Hypothalamus (tissue), 51 donors: ENCODE results near the gene P2RY4.
"Not testable (repeated sequence)": the region's sequence is repeated elsewhere in the genome, so short reads cannot be mapped to it uniquely, and the experiment has no call there.

Source experiments
- DNase-seq, 51 donors: peaks; one replicate each; lab custom pipeline; 2025; lab: John Stamatoyannopoulos, UW

The P2RY4 gene

GRCh38 chrX:70260104-70260503 lies at the start of gene P2RY4:
Gene P2RY4 (minus strand): TSS chrX:70260204. CDS start chrX:70259624, 580 bp downstream.
- DNase-seq, result no peak

GRCh38 chrX:70301716-70302115 lies 41.7 kb upstream of the P2RY4 start:
- no peak for DNase-seq

- DNase-seq, result no peak
These were observed 33.6 kb upstream of the P2RY4 start for GRCh38 chrX:70293621-70294020.

GRCh38 chrX:70292788-70293187 lies 32.8 kb upstream of the P2RY4 start:
- DNase-seq, result no peak

GRCh38 chrX:70289793-70290770 lies 30.1 kb upstream of the P2RY4 start, which contains the start of the genes KIF4A and PDZD11:
Gene KIF4A (plus strand): TSS chrX:70290104. CDS start chrX:70290459, 355 bp downstream.
Gene PDZD11 (minus strand): TSS chrX:70289927. CDS start chrX:70289341, 586 bp downstream.
- peak in 48 of 51 donors; percentile 2 to 76 (median 52) for DNase-seq

GRCh38 chrX:70289168-70289792 lies 29.3 kb upstream of the P2RY4 start:
- DNase-seq, result no peak

- no peak for DNase-seq
These were observed 21.9 kb upstream of the P2RY4 start, which contains the start of gene RAB41 for GRCh38 chrX:70281951-70282350. Gene RAB41 (plus strand): TSS chrX:70282172. CDS start chrX:70282218, 46 bp downstream.

- DNase-seq, result no peak
These were observed 20.6 kb upstream of the P2RY4 start for GRCh38 chrX:70280573-70280972.

GRCh38 chrX:70279081-70279480 lies 19.1 kb upstream of the P2RY4 start:
- no peak for DNase-seq

- DNase-seq, result not testable (repeated sequence)
These were observed 14.0 kb upstream of the P2RY4 start for GRCh38 chrX:70274029-70274428.

- DNase-seq, result no peak
These were observed 8.0 kb upstream of the P2RY4 start, which contains the start of gene ARR3 for GRCh38 chrX:70268034-70268433. Gene ARR3 (plus strand): TSS chrX:70268334. CDS start chrX:70269386, 1,052 bp downstream.

GRCh38 chrX:70264784-70265183 lies 4.8 kb upstream of the P2RY4 start:
- no peak for DNase-seq

- peak in 17 of 51 donors; percentile 0 to 11 (median 2) for DNase-seq
These were observed 3.1 kb upstream of the P2RY4 start for GRCh38 chrX:70262952-70263567.

- no peak for DNase-seq
These were observed 2.3 kb downstream of the P2RY4 start for GRCh38 chrX:70257423-70258288.

- DNase-seq, result no peak
These were observed 4.6 kb downstream of the P2RY4 start for GRCh38 chrX:70255452-70255851.

- no peak for DNase-seq
These were observed 5.1 kb downstream of the P2RY4 start for GRCh38 chrX:70254909-70255308.

- DNase-seq, result no peak
These were observed 6.0 kb downstream of the P2RY4 start for GRCh38 chrX:70254063-70254400.

- DNase-seq, result no peak
These were observed 6.5 kb downstream of the P2RY4 start for GRCh38 chrX:70253377-70254062.

GRCh38 chrX:70252491-70252890 lies 7.5 kb downstream of the P2RY4 start:
- DNase-seq, result no peak
